Peyer's patch (tissue), 4 donors: ENCODE results near the gene CRTC1.

ENCODE experiments used
- POLR2A ChIP-seq, 2 donors: fragments of 450-650 bp; IDR thresholded peaks; one replicate each; pipeline ENCODE4 v1.5.1; 2017; ENCODE audit warnings: antibody characterized with exemption in 2 of 2, mild to moderate bottlenecking in 2 of 2, moderate library complexity in 2 of 2
- TF ChIP-seq, protein P1 (sequence below), 6 experiments: fragments of 450-650 bp in 4 of 6; fragments of 200-600 bp in 2 of 6; sonication (generic) in 1 of 6; IDR thresholded peaks; one replicate each; pipeline ENCODE4 v1.5.1; 2017 to 2019; ENCODE audit warnings: antibody characterized with exemption in 6 of 6, mild to moderate bottlenecking in 3 of 6, moderate library complexity in 1 of 6

DNA sequence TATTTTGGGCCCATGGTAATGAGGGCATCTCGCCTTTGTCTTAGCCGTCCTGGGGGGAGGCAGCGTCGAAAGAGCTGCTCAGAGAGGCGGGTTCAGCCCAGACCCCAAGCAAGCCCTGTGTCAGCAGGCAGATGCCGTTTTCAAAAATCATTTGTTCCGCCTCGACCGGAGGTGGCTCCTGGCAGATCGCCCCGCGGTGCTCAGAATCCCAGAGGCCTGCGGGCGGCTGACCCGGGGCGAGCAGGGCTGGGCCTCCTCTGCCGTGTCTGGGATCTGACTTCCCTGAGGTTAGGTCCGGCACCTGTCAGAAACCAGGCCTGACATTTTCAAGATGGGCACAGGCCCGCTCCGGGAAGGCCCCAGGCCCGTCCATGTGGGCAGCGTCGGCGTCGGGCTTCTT lies 36.1 kb downstream of the CRTC1 start:
- TF ChIP-seq POLR2A (IDR thresholded peaks at IDR 0.05), result no peak
- TF ChIP-seq, protein P1, sequence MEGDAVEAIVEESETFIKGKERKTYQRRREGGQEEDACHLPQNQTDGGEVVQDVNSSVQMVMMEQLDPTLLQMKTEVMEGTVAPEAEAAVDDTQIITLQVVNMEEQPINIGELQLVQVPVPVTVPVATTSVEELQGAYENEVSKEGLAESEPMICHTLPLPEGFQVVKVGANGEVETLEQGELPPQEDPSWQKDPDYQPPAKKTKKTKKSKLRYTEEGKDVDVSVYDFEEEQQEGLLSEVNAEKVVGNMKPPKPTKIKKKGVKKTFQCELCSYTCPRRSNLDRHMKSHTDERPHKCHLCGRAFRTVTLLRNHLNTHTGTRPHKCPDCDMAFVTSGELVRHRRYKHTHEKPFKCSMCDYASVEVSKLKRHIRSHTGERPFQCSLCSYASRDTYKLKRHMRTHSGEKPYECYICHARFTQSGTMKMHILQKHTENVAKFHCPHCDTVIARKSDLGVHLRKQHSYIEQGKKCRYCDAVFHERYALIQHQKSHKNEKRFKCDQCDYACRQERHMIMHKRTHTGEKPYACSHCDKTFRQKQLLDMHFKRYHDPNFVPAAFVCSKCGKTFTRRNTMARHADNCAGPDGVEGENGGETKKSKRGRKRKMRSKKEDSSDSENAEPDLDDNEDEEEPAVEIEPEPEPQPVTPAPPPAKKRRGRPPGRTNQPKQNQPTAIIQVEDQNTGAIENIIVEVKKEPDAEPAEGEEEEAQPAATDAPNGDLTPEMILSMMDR (IDR thresholded peaks at IDR 0.05), result no peak
